Esophagus squamous epithelium (tissue), 5 donors: ENCODE measurements around the gene CCL5. TPM values are rescaled to one million over a fixed set of nuclear protein-coding genes. Genes with fewer than 3 reads are reported as not detected.

ENCODE experiments used
- DNase-seq: peaks from one replicate; lab custom pipeline; 2025; lab: John Stamatoyannopoulos, UW
- H3K27ac ChIP-seq, 4 donors: fragments of 200-600 bp; sonication (generic); one replicate each; pipeline ENCODE4 v1.5.1; 2016 to 2019; ENCODE audit warnings: mild to moderate bottlenecking in 1 of 4
- H3K27me3 ChIP-seq, 4 donors: fragments of 200-600 bp; sonication (generic); 1 replicate in 3 of 4; 2 replicates in 1 of 4; pipeline versions ENCODE4 v1.5.1 to v1.6.0; 2017 to 2021; ENCODE audit warnings: antibody characterized with exemption in 1 of 4
- H3K36me3 ChIP-seq, 3 donors: fragments of 200-600 bp; sonication (generic); one replicate each; pipeline ENCODE4 v1.5.1; 2016 to 2019
- H3K4me1 ChIP-seq, 3 donors: fragments of 200-600 bp; sonication (generic); one replicate each; pipeline ENCODE4 v1.5.1; 2017 to 2019
- H3K4me3 ChIP-seq, 4 donors: fragments of 200-600 bp; sonication (generic); 1 replicate in 3 of 4; 2 replicates in 1 of 4; pipeline ENCODE4 v1.5.1; 2016 to 2019; ENCODE audit warnings: mild to moderate bottlenecking in 2 of 4, moderate library complexity in 1 of 4
- H3K9me3 ChIP-seq, 3 donors: fragments of 200-600 bp; sonication (generic); one replicate each; pipeline ENCODE4 v1.5.1; 2016 to 2019
- POLR2A ChIP-seq, 4 donors: fragments of 450-650 bp; IDR thresholded peaks; one replicate each; pipeline ENCODE4 v1.6.1; 2017; ENCODE audit warnings: antibody characterized with exemption in 4 of 4, mild to moderate bottlenecking in 4 of 4, moderate library complexity in 3 of 4
- WGBS, 2 donors: methylation state at CpG; one replicate each; pipeline ENCODE4 v1.1.5; 2018; 5-methylcytosine and 5-hydroxymethylcytosine counted together
- intact Hi-C: fragments of 100-400 bp; cut with DNase I; formaldehyde crosslinking; loops from one replicate; pipeline ENCODE4 v1.15.0; 2022
- total RNA-seq, 4 donors: library from RNA; depleted of rRNA; stranded (reverse); fragments of >200 nt; gene quantifications; one replicate each; pipeline ENCODE4 v1.1.0, GENCODE V29; 2016
- TF ChIP-seq, protein P1 (sequence below), 6 experiments: fragments of 450-650 bp in 4 of 6; fragments of 200-600 bp in 2 of 6; sonication (generic) in 2 of 6; IDR thresholded peaks; one replicate each; pipeline ENCODE4 v1.5.1; 2016 to 2019; ENCODE audit warnings: antibody characterized with exemption in 6 of 6, mild to moderate bottlenecking in 4 of 6, moderate library complexity in 4 of 6
- donor health status: DM: yes; HTN: yes; CAD: no.

Gene CCL5
- total RNA-seq: 10 to 100 TPM in 1 of 4 donors, 1 to 10 TPM in 3; 1.5 to 25.2 (median 2.8) TPM

- Histone ChIP-seq H3K27me3 (no peaks in the 10 kb centered on the region), H3K36me3 (no peaks in the 10 kb centered on the region), H3K4me3 (peak within 1 kb of the TSS in 1 of 4 donors; percentile 29), H3K4me1 (no peaks in the 10 kb centered on the region), H3K9me3 (no peaks in the 10 kb centered on the region), H3K27ac (peak within 1 kb of the TSS in 2 of 4 donors; percentile 9 to 42)
- intact Hi-C loops: no loop called here
- 47 to 56% methylated on average over 11 of the region's 11 CpGs for WGBS, 2 donors
- DNase-seq: no peak
- no peak for TF ChIP-seq POLR2A (IDR thresholded peaks at IDR 0.05)
- TF ChIP-seq, protein P1, sequence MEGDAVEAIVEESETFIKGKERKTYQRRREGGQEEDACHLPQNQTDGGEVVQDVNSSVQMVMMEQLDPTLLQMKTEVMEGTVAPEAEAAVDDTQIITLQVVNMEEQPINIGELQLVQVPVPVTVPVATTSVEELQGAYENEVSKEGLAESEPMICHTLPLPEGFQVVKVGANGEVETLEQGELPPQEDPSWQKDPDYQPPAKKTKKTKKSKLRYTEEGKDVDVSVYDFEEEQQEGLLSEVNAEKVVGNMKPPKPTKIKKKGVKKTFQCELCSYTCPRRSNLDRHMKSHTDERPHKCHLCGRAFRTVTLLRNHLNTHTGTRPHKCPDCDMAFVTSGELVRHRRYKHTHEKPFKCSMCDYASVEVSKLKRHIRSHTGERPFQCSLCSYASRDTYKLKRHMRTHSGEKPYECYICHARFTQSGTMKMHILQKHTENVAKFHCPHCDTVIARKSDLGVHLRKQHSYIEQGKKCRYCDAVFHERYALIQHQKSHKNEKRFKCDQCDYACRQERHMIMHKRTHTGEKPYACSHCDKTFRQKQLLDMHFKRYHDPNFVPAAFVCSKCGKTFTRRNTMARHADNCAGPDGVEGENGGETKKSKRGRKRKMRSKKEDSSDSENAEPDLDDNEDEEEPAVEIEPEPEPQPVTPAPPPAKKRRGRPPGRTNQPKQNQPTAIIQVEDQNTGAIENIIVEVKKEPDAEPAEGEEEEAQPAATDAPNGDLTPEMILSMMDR (IDR thresholded peaks at IDR 0.05): no peak
Measured at GRCh38 chr17:35879773-35880654, at the start of gene CCL5. CCL5 (minus strand) TSS chr17:35880360.

DNA sequence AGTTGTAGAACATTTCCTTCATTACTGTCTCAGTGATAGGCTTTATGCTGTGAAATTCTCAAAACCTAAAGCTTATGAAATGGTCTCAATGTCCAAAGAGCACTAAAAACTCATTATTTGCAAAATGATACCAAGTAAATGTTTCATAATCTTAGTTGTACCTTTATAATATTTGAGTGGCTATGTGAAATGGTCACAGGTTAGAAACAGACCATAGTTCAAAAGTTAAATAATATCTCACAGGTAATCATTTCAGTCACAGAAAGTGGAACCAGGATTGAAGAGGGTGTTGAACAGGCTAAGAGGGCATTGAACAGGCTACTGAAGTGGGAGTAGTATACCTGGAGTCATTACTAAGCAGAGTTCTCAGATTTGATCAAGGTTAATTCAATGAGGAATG, 47.6 kb upstream of the CCL5 start:
- H3K4me1 ChIP-seq: peaks cover 8 to 21% (median 11%) of the 10 kb centered on the region in 3 donors
- H3K27me3 ChIP-seq: peaks cover 0 to 21% (median 0%) of the 10 kb centered on the region in 4 donors
- intact Hi-C loops: no loop called here
- DNase-seq: no peak
- no peak overlapping the region for H3K27ac ChIP-seq
- H3K36me3 ChIP-seq: no peaks in the 10 kb centered on the region
- TF ChIP-seq POLR2A (IDR thresholded peaks at IDR 0.05): no peak
- TF ChIP-seq, protein P1 (IDR thresholded peaks at IDR 0.05): no peak
- H3K4me3 ChIP-seq: no peak overlapping the region
- no peaks in the 10 kb centered on the region for H3K9me3 ChIP-seq

- H3K36me3 ChIP-seq: no peaks in the 10 kb centered on the region
- no peak overlapping the region for H3K27ac ChIP-seq
- intact Hi-C loops: no loop called here
- DNase-seq: no peak
- H3K4me1 ChIP-seq: no peaks in the 10 kb centered on the region
- WGBS, 2 donors: 93 to 95% methylated on average over 6 of the region's 6 CpGs
- H3K27me3 ChIP-seq: peaks cover 0 to 5% (median 0%) of the 10 kb centered on the region in 4 donors
- no peak overlapping the region for H3K4me3 ChIP-seq
- no peaks in the 10 kb centered on the region for H3K9me3 ChIP-seq
- no peak for TF ChIP-seq POLR2A (IDR thresholded peaks at IDR 0.05)
- TF ChIP-seq, protein P1 (IDR thresholded peaks at IDR 0.05): no peak
Measured at GRCh38 chr17:35923609-35924114, 43.5 kb upstream of the CCL5 start.

DNA sequence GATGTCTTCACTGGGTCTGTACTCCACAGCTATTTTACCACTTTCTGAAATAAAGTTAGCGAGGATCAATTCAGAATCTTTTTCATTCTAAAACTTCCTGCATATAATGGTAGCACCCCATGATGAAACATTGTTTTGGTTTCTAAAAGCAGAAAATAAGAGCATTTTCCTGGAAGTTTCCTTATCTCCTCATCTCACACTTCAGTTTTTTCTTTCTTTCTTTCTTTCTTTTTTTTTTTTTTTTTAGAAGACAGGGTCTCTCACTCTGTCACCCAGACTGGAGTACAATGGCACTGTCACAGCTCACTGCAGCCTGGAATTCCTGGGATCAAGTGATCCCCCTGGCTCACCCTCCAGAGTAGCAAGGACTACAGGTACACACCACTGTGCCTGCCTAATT, 40.1 kb upstream of the CCL5 start:
- H3K4me1 ChIP-seq: peaks cover 0 to 7% (median 0%) of the 10 kb centered on the region in 3 donors
- no peak overlapping the region for H3K27ac ChIP-seq
- no peaks in the 10 kb centered on the region for H3K9me3 ChIP-seq
- DNase-seq: no peak
- 85 to 86% methylated on average over 1 of the region's 1 CpG for WGBS, 2 donors
- TF ChIP-seq, protein P1 (IDR thresholded peaks at IDR 0.05): no peak
- TF ChIP-seq POLR2A (IDR thresholded peaks at IDR 0.05): no peak
- H3K36me3 ChIP-seq: no peaks in the 10 kb centered on the region
- no peak overlapping the region for H3K4me3 ChIP-seq
- H3K27me3 ChIP-seq: peaks cover 0 to 6% (median 0%) of the 10 kb centered on the region in 4 donors
- intact Hi-C loops: no loop called here

DNA sequence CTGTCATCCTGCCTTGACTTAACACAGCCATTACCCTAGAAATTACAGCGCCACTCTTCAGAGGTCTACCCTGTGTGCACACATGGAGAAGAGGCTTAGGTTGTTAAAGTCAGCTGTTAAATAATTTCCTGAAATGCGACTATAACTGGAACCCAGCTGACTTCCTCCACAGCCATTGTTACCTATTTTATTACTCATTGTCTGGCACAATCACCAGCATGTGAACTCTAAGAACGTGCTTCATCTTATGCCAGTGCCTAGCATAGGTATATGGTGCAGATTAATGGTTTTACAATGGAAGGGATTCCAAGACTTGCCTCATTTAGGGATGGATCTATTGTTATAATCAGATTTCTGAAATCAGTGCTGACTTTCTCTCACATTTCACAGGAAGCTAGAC, 38.5 kb upstream of the CCL5 start:
- WGBS, 2 donors: 35 to 43% methylated on average over 3 of the region's 3 CpGs

More for the DNA sequence above, 38.5 kb upstream of the CCL5 start:
- intact Hi-C loops: no loop called here
- H3K27me3 ChIP-seq: peaks cover 0 to 6% (median 0%) of the 10 kb centered on the region in 4 donors
- H3K9me3 ChIP-seq: no peaks in the 10 kb centered on the region
- no peak overlapping the region for H3K27ac ChIP-seq
- TF ChIP-seq, protein P1 (IDR thresholded peaks at IDR 0.05): no peak
- no peak for TF ChIP-seq POLR2A (IDR thresholded peaks at IDR 0.05)
- DNase-seq: no peak
- no peaks in the 10 kb centered on the region for H3K36me3 ChIP-seq
- H3K4me1 ChIP-seq: peaks cover 0 to 7% (median 0%) of the 10 kb centered on the region in 3 donors
- no peak overlapping the region for H3K4me3 ChIP-seq
